HepG2 (cell line): ENCODE data around the gene KATNBL1.

ENCODE experiments used
- CCAR2 ChIP-seq: fragments of 200-400 bp; formaldehyde crosslinking; optimal IDR thresholded peaks from 2 replicates; pipeline ENCODE3; 2018; ENCODE audit warnings: low read depth, mild to moderate bottlenecking, low read length, moderate library complexity
- FOXK1 ChIP-seq: sonication (generic); formaldehyde crosslinking; IDR thresholded peaks from 2 replicates; pipeline ENCODE4 v1.4.0; 2020; ENCODE audit warnings: low read depth, missing genetic modification reagents, borderline replicate concordance
- FUBP1 ChIP-seq: sonication (generic); formaldehyde crosslinking; IDR thresholded peaks from 2 replicates; pipeline ENCODE4 v1.5.1; 2020; ENCODE audit warnings: missing genetic modification reagents, mild to moderate bottlenecking, borderline replicate concordance
- MLLT10 ChIP-seq: sonication (generic); formaldehyde crosslinking; IDR thresholded peaks from 2 replicates; pipeline ENCODE4 v1.4.0; 2020; ENCODE audit warnings: missing genetic modification reagents
- SMAD3 ChIP-seq: sonication (generic); formaldehyde crosslinking; IDR thresholded peaks from 2 replicates; pipeline ENCODE4 v1.4.0; 2020; ENCODE audit warnings: missing genetic modification reagents
- ZNF431 ChIP-seq: sonication (generic); formaldehyde crosslinking; IDR thresholded peaks from 2 replicates; pipeline ENCODE4 v1.9.0; 2022; ENCODE audit warnings: missing genetic modification reagents, low read depth, mild to moderate bottlenecking, borderline replicate concordance
- ZNF460 ChIP-seq: sonication (generic); formaldehyde crosslinking; IDR thresholded peaks from 2 replicates; pipeline ENCODE4 v1.5.1; 2020; ENCODE audit warnings: missing genetic modification reagents, mild to moderate bottlenecking, borderline replicate concordance
- ZNF468 ChIP-seq: sonication (generic); formaldehyde crosslinking; IDR thresholded peaks from 2 replicates; pipeline ENCODE4 v1.8.0; 2022; ENCODE audit warnings: mild to moderate bottlenecking, moderate library complexity, missing genetic modification reagents

GRCh38 chr15:34132881-34133280, 77.0 kb downstream of the KATNBL1 start:
- TF ChIP-seq FUBP1 (CRISPR knock-in tag) (no peak), FOXK1 (CRISPR knock-in tag) (no peak), ZNF468 (no peak), SMAD3 (CRISPR knock-in tag) (no peak), ZNF460 (no peak), ZNF431 (CRISPR knock-in tag) (no peak), CCAR2 (no peak), MLLT10 (CRISPR knock-in tag) (no peak)
